NCI-H2107 (cell line): ENCODE results near the gene ADGRF1.

Source experiments
- DNase-seq: peaks from one replicate; lab custom pipeline; 2025; lab: John Stamatoyannopoulos, UW

ADGRF1 gene

GRCh38 chr6:46979206-46979605, 62.9 kb downstream of the ADGRF1 start:
- no peak for DNase-seq

GRCh38 chr6:46974786-46975185, 67.3 kb downstream of the ADGRF1 start:
- no peak for DNase-seq

GRCh38 chr6:46973029-46973428, 69.1 kb downstream of the ADGRF1 start:
- DNase-seq: no peak

- DNase-seq: no peak
Observed at GRCh38 chr6:46972531-46972930, 69.6 kb downstream of the ADGRF1 start.

GRCh38 chr6:46969206-46969605, 72.9 kb downstream of the ADGRF1 start:
- no peak for DNase-seq

GRCh38 chr6:46967826-46968349, 74.2 kb downstream of the ADGRF1 start:
- DNase-seq: no peak

- DNase-seq: no peak
Observed at GRCh38 chr6:46964716-46965519, 77.2 kb downstream of the ADGRF1 start.

- no peak for DNase-seq
Observed at GRCh38 chr6:46963626-46964025, 78.5 kb downstream of the ADGRF1 start.

- DNase-seq: no peak
Observed at GRCh38 chr6:46963039-46963438, 79.1 kb downstream of the ADGRF1 start.

GRCh38 chr6:46961711-46962110, 80.4 kb downstream of the ADGRF1 start:
- DNase-seq: no peak

- no peak for DNase-seq
Observed at GRCh38 chr6:46961232-46961631, 80.9 kb downstream of the ADGRF1 start.

GRCh38 chr6:46959419-46959818, 82.7 kb downstream of the ADGRF1 start:
- DNase-seq: no peak

GRCh38 chr6:46956409-46956808, 85.7 kb downstream of the ADGRF1 start:
- DNase-seq: no peak

GRCh38 chr6:46954837-46955451, 87.2 kb downstream of the ADGRF1 start:
- no peak for DNase-seq

- DNase-seq: no peak
Observed at GRCh38 chr6:46953921-46954320, 88.2 kb downstream of the ADGRF1 start.

- DNase-seq: no peak
Observed at GRCh38 chr6:46949632-46950280, 92.4 kb downstream of the ADGRF1 start.

GRCh38 chr6:46948699-46949098, 93.4 kb downstream of the ADGRF1 start:
- DNase-seq: no peak
